Sigmoid colon (tissue), 3 donors: ENCODE data around the gene MRC1.

Source experiments
- POLR2A ChIP-seq, 2 donors: fragments of 450-650 bp; IDR thresholded peaks; one replicate each; pipeline ENCODE4 v1.6.1; 2016; ENCODE audit warnings: antibody characterized with exemption in 2 of 2, mild to moderate bottlenecking in 2 of 2, moderate library complexity in 2 of 2
- TF ChIP-seq, protein P1 (sequence below), 4 experiments: fragments of 450-650 bp in 3 of 4; fragments of 200-600 bp in 1 of 4; IDR thresholded peaks; one replicate each; pipeline ENCODE4 v1.5.1; 2016 to 2019; ENCODE audit warnings: antibody characterized with exemption in 4 of 4, mild to moderate bottlenecking in 3 of 4, moderate library complexity in 2 of 4

DNA sequence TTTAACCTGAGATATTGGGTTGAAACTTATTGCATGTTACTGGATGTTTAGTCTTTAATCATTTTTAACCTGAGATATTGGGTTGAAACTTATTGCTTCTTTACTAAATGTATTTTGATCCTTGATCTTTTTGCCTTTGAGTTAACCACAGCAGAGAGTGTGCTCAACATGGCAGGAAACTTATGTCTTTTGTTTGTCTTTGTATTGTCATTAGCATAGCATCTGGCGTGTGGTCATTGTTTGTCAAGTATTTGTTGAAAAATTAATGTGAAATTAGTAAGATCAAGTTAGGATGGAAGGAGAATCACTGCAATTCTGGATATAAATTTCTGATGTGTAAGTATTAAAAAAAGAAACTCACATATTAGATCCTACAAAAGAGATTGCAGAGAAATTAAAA lies 8.2 kb downstream of the MRC1 start:
- TF ChIP-seq, protein P1, sequence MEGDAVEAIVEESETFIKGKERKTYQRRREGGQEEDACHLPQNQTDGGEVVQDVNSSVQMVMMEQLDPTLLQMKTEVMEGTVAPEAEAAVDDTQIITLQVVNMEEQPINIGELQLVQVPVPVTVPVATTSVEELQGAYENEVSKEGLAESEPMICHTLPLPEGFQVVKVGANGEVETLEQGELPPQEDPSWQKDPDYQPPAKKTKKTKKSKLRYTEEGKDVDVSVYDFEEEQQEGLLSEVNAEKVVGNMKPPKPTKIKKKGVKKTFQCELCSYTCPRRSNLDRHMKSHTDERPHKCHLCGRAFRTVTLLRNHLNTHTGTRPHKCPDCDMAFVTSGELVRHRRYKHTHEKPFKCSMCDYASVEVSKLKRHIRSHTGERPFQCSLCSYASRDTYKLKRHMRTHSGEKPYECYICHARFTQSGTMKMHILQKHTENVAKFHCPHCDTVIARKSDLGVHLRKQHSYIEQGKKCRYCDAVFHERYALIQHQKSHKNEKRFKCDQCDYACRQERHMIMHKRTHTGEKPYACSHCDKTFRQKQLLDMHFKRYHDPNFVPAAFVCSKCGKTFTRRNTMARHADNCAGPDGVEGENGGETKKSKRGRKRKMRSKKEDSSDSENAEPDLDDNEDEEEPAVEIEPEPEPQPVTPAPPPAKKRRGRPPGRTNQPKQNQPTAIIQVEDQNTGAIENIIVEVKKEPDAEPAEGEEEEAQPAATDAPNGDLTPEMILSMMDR (IDR thresholded peaks at IDR 0.05) = no peak
- TF ChIP-seq POLR2A (IDR thresholded peaks at IDR 0.05) = no peak
